D721Med (cell line): Measurements from ENCODE around the gene PHACTR1.

Source experiments
- DNase-seq: peaks from one replicate; pipeline ENCODE4 v3.0.0; 2011; ENCODE audit warnings: low spot score; ENCODE audit not compliant: insufficient read length
- FAIRE-seq: peaks from 2 replicates; lab custom pipeline; 2011; peaks lifted over from hg19 to GRCh38; lab: Jason Lieb, UNC
- CTCF ChIP-seq: IDR thresholded peaks from 2 replicates; pipeline ENCODE4 v1.5.1; 2012; ENCODE audit warnings: mild to moderate bottlenecking, control low read depth; ENCODE audit not compliant: insufficient read depth; ENCODE audit errors: missing control alignments

PHACTR1 gene

GRCh38 chr6:13302291-13302690 is 585.7 kb downstream of the PHACTR1 start:
- DNase-seq (no peak), FAIRE-seq (no peak)
- no peak for TF ChIP-seq CTCF

GRCh38 chr6:13302751-13303667 is 586.4 kb downstream of the PHACTR1 start:
- DNase-seq: no peak
- FAIRE-seq: no peak
- TF ChIP-seq CTCF: no peak

- FAIRE-seq (no peak), DNase-seq (no peak)
- no peak for TF ChIP-seq CTCF
These were observed 587.1 kb downstream of the PHACTR1 start for GRCh38 chr6:13303668-13304017.

GRCh38 chr6:13304101-13304500 is 587.5 kb downstream of the PHACTR1 start:
- FAIRE-seq (no peak), DNase-seq (no peak)
- TF ChIP-seq CTCF: no peak

GRCh38 chr6:13304580-13305260 is 588.2 kb downstream of the PHACTR1 start:
- DNase-seq: no peak
- no peak for FAIRE-seq
- TF ChIP-seq CTCF: no peak

GRCh38 chr6:13305288-13305687 is 588.7 kb downstream of the PHACTR1 start:
- TF ChIP-seq CTCF: no peak
- DNase-seq (no peak), FAIRE-seq (no peak)

- no peak for FAIRE-seq
- DNase-seq: no peak
These were observed 589.2 kb downstream of the PHACTR1 start for GRCh38 chr6:13305791-13306190.

More at GRCh38 chr6:13305791-13306190, 589.2 kb downstream of the PHACTR1 start:
- TF ChIP-seq CTCF: no peak
